Esophagus muscularis mucosa (tissue), 4 donors: ENCODE results near the gene SERINC4.

ENCODE experiments used
- CTCF ChIP-seq, 3 experiments: fragments of 200-600 bp in 2 of 3; fragments of 450-650 bp in 1 of 3; sonication (generic) in 2 of 3; IDR thresholded peaks; one replicate each; pipeline ENCODE4 v1.5.1; 2017 to 2019; ENCODE audit warnings: antibody characterized with exemption in 3 of 3, mild to moderate bottlenecking in 2 of 3, moderate library complexity in 1 of 3
- EP300 ChIP-seq: sonication (generic); formaldehyde crosslinking; IDR thresholded peaks from one replicate; pipeline ENCODE4 v1.6.1; 2017; ENCODE audit warnings: antibody characterized with exemption
- POLR2A ChIP-seq: fragments of 450-650 bp; IDR thresholded peaks from one replicate; pipeline ENCODE4 v1.6.1; 2017; ENCODE audit warnings: antibody characterized with exemption, moderate library complexity, mild to moderate bottlenecking, low read depth
- POLR2AphosphoS5 ChIP-seq, 2 donors: sonication (generic); formaldehyde crosslinking; IDR thresholded peaks; one replicate each; pipeline ENCODE4 v1.6.1; 2017; ENCODE audit warnings: antibody characterized with exemption in 2 of 2

- TF ChIP-seq CTCF (IDR thresholded peaks at IDR 0.05): no peak
- TF ChIP-seq EP300: no peak
- TF ChIP-seq POLR2A: no peak
- TF ChIP-seq POLR2AphosphoS5 (IDR thresholded peaks at IDR 0.05): no peak
Measured at GRCh38 chr15:43808435-43808950, 8.5 kb upstream of the SERINC4 start.
